Esophagus squamous epithelium (tissue), 4 donors: ENCODE data around the gene PDGFD.

ENCODE experiments used
- POLR2A ChIP-seq, 4 donors: fragments of 450-650 bp; IDR thresholded peaks; one replicate each; pipeline ENCODE4 v1.6.1; 2017; ENCODE audit warnings: antibody characterized with exemption in 4 of 4, mild to moderate bottlenecking in 4 of 4, moderate library complexity in 3 of 4
- TF ChIP-seq, protein P1 (sequence below), 6 experiments: fragments of 450-650 bp in 4 of 6; fragments of 200-600 bp in 2 of 6; sonication (generic) in 2 of 6; IDR thresholded peaks; one replicate each; pipeline ENCODE4 v1.5.1; 2016 to 2019; ENCODE audit warnings: antibody characterized with exemption in 6 of 6, mild to moderate bottlenecking in 4 of 6, moderate library complexity in 4 of 6

- TF ChIP-seq POLR2A (IDR thresholded peaks at IDR 0.05): no peak
- TF ChIP-seq, protein P1, sequence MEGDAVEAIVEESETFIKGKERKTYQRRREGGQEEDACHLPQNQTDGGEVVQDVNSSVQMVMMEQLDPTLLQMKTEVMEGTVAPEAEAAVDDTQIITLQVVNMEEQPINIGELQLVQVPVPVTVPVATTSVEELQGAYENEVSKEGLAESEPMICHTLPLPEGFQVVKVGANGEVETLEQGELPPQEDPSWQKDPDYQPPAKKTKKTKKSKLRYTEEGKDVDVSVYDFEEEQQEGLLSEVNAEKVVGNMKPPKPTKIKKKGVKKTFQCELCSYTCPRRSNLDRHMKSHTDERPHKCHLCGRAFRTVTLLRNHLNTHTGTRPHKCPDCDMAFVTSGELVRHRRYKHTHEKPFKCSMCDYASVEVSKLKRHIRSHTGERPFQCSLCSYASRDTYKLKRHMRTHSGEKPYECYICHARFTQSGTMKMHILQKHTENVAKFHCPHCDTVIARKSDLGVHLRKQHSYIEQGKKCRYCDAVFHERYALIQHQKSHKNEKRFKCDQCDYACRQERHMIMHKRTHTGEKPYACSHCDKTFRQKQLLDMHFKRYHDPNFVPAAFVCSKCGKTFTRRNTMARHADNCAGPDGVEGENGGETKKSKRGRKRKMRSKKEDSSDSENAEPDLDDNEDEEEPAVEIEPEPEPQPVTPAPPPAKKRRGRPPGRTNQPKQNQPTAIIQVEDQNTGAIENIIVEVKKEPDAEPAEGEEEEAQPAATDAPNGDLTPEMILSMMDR (IDR thresholded peaks at IDR 0.05): no peak
Measured at GRCh38 chr11:103892603-103893002, 271.3 kb downstream of the PDGFD start.
